HG02970 (cell line): ENCODE measurements around the gene P2RX7.
"Not testable (repeated sequence)": the region's sequence is repeated elsewhere in the genome, so short reads cannot be mapped to it uniquely, and the experiment has no call there.

Experiments
- ATAC-seq: cut with Tn5 transposase; IDR thresholded peaks from one replicate; pipeline ENCODE4 v1.9.1; 2021; ENCODE audit warnings: mild to moderate bottlenecking, moderate library complexity, moderate number of reproducible peaks; ENCODE audit not compliant: unreplicated experiment, low FRiP score

The P2RX7 gene

GRCh38 chr12:121198949-121199348 is 66.3 kb downstream of the P2RX7 start:
- no peak for ATAC-seq

GRCh38 chr12:121201140-121201539 is 68.5 kb downstream of the P2RX7 start:
- ATAC-seq, result not testable (repeated sequence)

GRCh38 chr12:121202407-121203355 is 70.0 kb downstream of the P2RX7 start:
- ATAC-seq, result no peak

- no peak for ATAC-seq
These were observed 70.8 kb downstream of the P2RX7 start for GRCh38 chr12:121203482-121203881.

- no peak for ATAC-seq
These were observed 72.8 kb downstream of the P2RX7 start for GRCh38 chr12:121205491-121205890.

- not testable (repeated sequence) for ATAC-seq
These were observed 75.9 kb downstream of the P2RX7 start for GRCh38 chr12:121208571-121208970.

GRCh38 chr12:121209221-121209620 is 76.5 kb downstream of the P2RX7 start:
- ATAC-seq, result no peak

- peak; percentile 70 for ATAC-seq
These were observed 77.2 kb downstream of the P2RX7 start, which contains the start of gene P2RX4 for GRCh38 chr12:121209624-121210572. P2RX4 (plus strand) TSS chr12:121210129; CDS start chr12:121210165, 36 bp downstream.

- no peak for ATAC-seq
These were observed 80.2 kb downstream of the P2RX7 start for GRCh38 chr12:121212875-121213274.

- ATAC-seq, result no peak
These were observed 81.6 kb downstream of the P2RX7 start for GRCh38 chr12:121214166-121214777.

GRCh38 chr12:121214855-121215745 is 82.4 kb downstream of the P2RX7 start:
- ATAC-seq, result no peak

GRCh38 chr12:121216102-121216501 is 83.4 kb downstream of the P2RX7 start:
- ATAC-seq, result no peak

GRCh38 chr12:121217063-121217462 is 84.4 kb downstream of the P2RX7 start:
- no peak for ATAC-seq

- no peak for ATAC-seq
These were observed 85.1 kb downstream of the P2RX7 start for GRCh38 chr12:121217761-121218160.

- no peak for ATAC-seq
These were observed 86.1 kb downstream of the P2RX7 start for GRCh38 chr12:121218588-121219352.

- no peak for ATAC-seq
These were observed 86.8 kb downstream of the P2RX7 start for GRCh38 chr12:121219353-121219986.

GRCh38 chr12:121222847-121223246 is 90.2 kb downstream of the P2RX7 start:
- no peak for ATAC-seq
